HG02678 (cell line): Measurements from ENCODE around the gene MEIS2.

Experiments used
- ATAC-seq: cut with Tn5 transposase; IDR thresholded peaks from one replicate; pipeline ENCODE4 v1.9.1; 2021; ENCODE audit warnings: mild to moderate bottlenecking, moderate library complexity; ENCODE audit not compliant: unreplicated experiment

The MEIS2 gene

GRCh38 chr15:36841193-36841592 lies 259.2 kb downstream of the MEIS2 start:
- ATAC-seq = no peak
